ENCODE data around the gene APOBEC3H.

DNA sequence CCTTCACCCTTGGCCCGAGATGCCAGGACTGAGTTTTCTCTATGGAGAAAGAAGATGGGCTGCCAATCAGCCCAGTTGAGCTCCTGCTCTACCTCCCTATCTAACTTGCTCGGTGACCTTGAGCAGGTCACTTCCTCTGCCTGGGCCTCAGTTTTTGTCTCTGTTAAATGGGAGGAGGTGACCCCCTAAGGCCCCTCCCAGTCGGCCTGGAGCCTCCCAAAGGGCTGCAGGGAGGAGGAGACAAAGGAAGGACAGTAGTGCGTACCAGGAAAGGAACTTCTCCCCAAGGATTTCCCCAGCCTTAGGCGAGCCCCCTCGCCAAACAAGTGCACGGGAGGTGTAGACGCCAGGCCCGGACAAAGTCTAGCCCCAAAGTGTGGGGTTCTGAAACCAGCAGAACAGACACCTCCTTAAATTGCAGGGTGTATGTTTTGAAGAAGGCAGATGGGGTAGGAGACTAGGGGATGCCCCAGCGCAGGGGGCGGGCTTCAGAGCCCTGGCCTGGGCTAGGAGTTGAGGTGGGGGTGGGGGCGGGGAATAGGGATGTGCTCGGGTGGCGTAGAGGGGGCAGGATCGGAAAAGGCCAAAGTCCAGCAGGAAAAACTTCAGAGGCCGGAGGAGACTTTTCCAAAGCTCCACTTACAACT is 54.4 kb downstream of the APOBEC3H start:
- no peak for TF ChIP-seq POLR2A (IDR thresholded peaks at IDR 0.05)
- TF ChIP-seq CTCF (IDR thresholded peaks at IDR 0.05): no peak

All from thyroid gland (tissue), 4 donors.